PFSK-1 (cell line): ENCODE data around the gene CTBP1.
A peak's percentile ranks its signal among the peaks of the same experiment; 100 is the strongest.

ENCODE experiments used
- FOXP2 ChIP-seq: optimal IDR thresholded peaks from 2 replicates; pipeline ENCODE3; 2011; ENCODE audit warnings: borderline replicate concordance, control low read depth, inconsistent platforms; ENCODE audit not compliant: insufficient read depth; ENCODE audit errors: extremely low read length, extremely low read depth
- POLR2AphosphoS5 ChIP-seq: IDR thresholded peaks from 2 replicates; pipeline ENCODE4 v1.6.1; 2012; ENCODE audit warnings: low read depth, mild to moderate bottlenecking, control low read depth, low read length, moderate library complexity
- REST ChIP-seq, 2 experiments: IDR thresholded peaks; 2 replicates each; pipeline versions ENCODE4 v1.6.1 to v1.8.0; 2011 to 2012; ENCODE audit warnings: low read depth in 2 of 2, low read length in 2 of 2, control low read depth in 1 of 2, inconsistent platforms in 1 of 2, mild to moderate bottlenecking in 1 of 2, moderate library complexity in 1 of 2; ENCODE audit not compliant: insufficient read depth in 1 of 2
- SIN3A ChIP-seq: IDR thresholded peaks from 2 replicates; pipeline ENCODE4 v1.6.1; 2012; ENCODE audit warnings: mild to moderate bottlenecking, low read length, moderate library complexity, borderline replicate concordance; ENCODE audit not compliant: insufficient read depth
- TAF1 ChIP-seq: IDR thresholded peaks from 2 replicates; pipeline ENCODE4 v1.6.1; 2012; ENCODE audit warnings: low read length, control low read depth, borderline replicate concordance; ENCODE audit not compliant: insufficient read depth

- TF ChIP-seq SIN3A (peak; percentile 73; the same call in 1 of the 2 replicates), FOXP2 (no peak), POLR2AphosphoS5 (no peak), TAF1 (no peak), REST (IDR thresholded peaks at IDR 0.05; ENCODE audit: insufficient read depth in 1 of 2, low read depth in 2 of 2, low read length in 2 of 2) (0 out of 4 replicates have a peak, but pooled peaks have one; percentile 5 to 25)
These were observed 48.4 kb downstream of the CTBP1 start for GRCh38 chr4:1200425-1201035.
